ENCODE data around the gene SMLR1.

- TF ChIP-seq CTCF (IDR thresholded peaks at IDR 0.05): no peak
- no peak for TF ChIP-seq POLR2A (IDR thresholded peaks at IDR 0.05)
Observed at GRCh38 chr6:130811932-130812331, 15.3 kb upstream of the SMLR1 start.
